RWPE2 (cell line): Measurements from ENCODE around the gene CNNM2.

ENCODE experiments used
- ATAC-seq: fragments of 200-7000 bp; cut with Tn5 transposase; 3 replicates; pipeline ENCODE4 v1.9.1; 2021; ENCODE audit warnings: low read depth
- DNase-seq: peaks from one replicate; pipeline ENCODE4 v3.0.0-alpha.2; 2020; ENCODE audit warnings: low spot score
- H3K27ac ChIP-seq: fragments of 450-650 bp; 2 replicates; pipeline ENCODE4 v1.5.1; 2017; ENCODE audit warnings: mild to moderate bottlenecking; ENCODE audit not compliant: poor library complexity, severe bottlenecking
- H3K27me3 ChIP-seq: fragments of 250-450 bp; sonication (Bioruptor Pico); 2 replicates; pipeline ENCODE4 v1.5.1; 2021; ENCODE audit warnings: mild to moderate bottlenecking, moderate library complexity; ENCODE audit not compliant: insufficient read depth, poor library complexity, severe bottlenecking
- H3K36me3 ChIP-seq: fragments of 250-450 bp; sonication (Bioruptor Pico); 2 replicates; pipeline ENCODE4 v1.5.1; 2020; ENCODE audit warnings: low read depth, mild to moderate bottlenecking, moderate library complexity
- H3K4me1 ChIP-seq: fragments of 250-450 bp; sonication (Bioruptor Pico); 2 replicates; pipeline ENCODE4 v1.5.1; 2021; ENCODE audit warnings: mild to moderate bottlenecking, moderate library complexity; ENCODE audit not compliant: insufficient read depth, poor library complexity, severe bottlenecking
- H3K4me3 ChIP-seq: fragments of 250-450 bp; sonication (Bioruptor Pico); 2 replicates; pipeline ENCODE4 v1.5.1; 2021; ENCODE audit warnings: mild to moderate bottlenecking, moderate library complexity; ENCODE audit not compliant: severe bottlenecking
- H3K9me3 ChIP-seq: fragments of 250-450 bp; sonication (Bioruptor Pico); 2 replicates; pipeline ENCODE4 v1.5.1; 2021; ENCODE audit warnings: mild to moderate bottlenecking, moderate library complexity; ENCODE audit not compliant: severe bottlenecking
- CTCF ChIP-seq: fragments of 450-650 bp; IDR thresholded peaks from one replicate; pipeline ENCODE4 v1.5.1; 2017; ENCODE audit warnings: mild to moderate bottlenecking, moderate library complexity; ENCODE audit not compliant: poor library complexity, severe bottlenecking

Gene CNNM2

GRCh38 chr10:102917962-102918816, at the start of gene CNNM2:
CNNM2 (plus strand) TSS chr10:102918294; CDS start chr10:102918481, 187 bp downstream.
- Histone ChIP-seq H3K36me3 (no peaks in the 10 kb centered on the region), H3K9me3 (no peaks in the 10 kb centered on the region), H3K27ac (no peak within 1 kb of the TSS), H3K4me3 (peak within 1 kb of the TSS; percentile 63), H3K27me3 (no peaks in the 10 kb centered on the region), H3K4me1 (peaks cover 5% of the 10 kb centered on the region)
- ATAC-seq (peak; percentile 89), DNase-seq (peak; percentile 100)
- no peak for TF ChIP-seq CTCF

GRCh38 chr10:102868911-102869257, 49.2 kb upstream of the CNNM2 start:
- Histone ChIP-seq H3K9me3 (no peaks in the 10 kb centered on the region), H3K27me3 (no peaks in the 10 kb centered on the region), H3K27ac (no peak overlapping the region), H3K4me3 (peak overlapping the region; percentile 39), H3K36me3 (no peaks in the 10 kb centered on the region), H3K4me1 (no peaks in the 10 kb centered on the region)
- ATAC-seq, result no peak
- no peak for TF ChIP-seq CTCF
- no peak for DNase-seq

- Histone ChIP-seq H3K9me3 (no peaks in the 10 kb centered on the region), H3K27ac (no peak within 1 kb of the TSS), H3K27me3 (no peaks in the 10 kb centered on the region), H3K36me3 (no peaks in the 10 kb centered on the region), H3K4me1 (no peaks in the 10 kb centered on the region), H3K4me3 (peak within 1 kb of the TSS; percentile 39)
- no peak for TF ChIP-seq CTCF
- ATAC-seq (peak; percentile 92), DNase-seq (no peak)
Measured at GRCh38 chr10:102869258-102870198, 48.6 kb upstream of the CNNM2 start, which contains the start of gene AS3MT. AS3MT (plus strand) TSS chr10:102869470; CDS start chr10:102869593, 123 bp downstream.

- no peak overlapping the region for H3K4me3 ChIP-seq
- ATAC-seq, result no peak
Measured at GRCh38 chr10:102870221-102870620, 47.9 kb upstream of the CNNM2 start.

More at GRCh38 chr10:102870221-102870620, 47.9 kb upstream of the CNNM2 start:
- no peak for DNase-seq
- H3K27me3 ChIP-seq, result no peaks in the 10 kb centered on the region
- no peak overlapping the region for H3K27ac ChIP-seq
- no peak for TF ChIP-seq CTCF
- no peaks in the 10 kb centered on the region for H3K4me1 ChIP-seq
- no peaks in the 10 kb centered on the region for H3K36me3 ChIP-seq
- H3K9me3 ChIP-seq, result no peaks in the 10 kb centered on the region
